Testis (tissue), 3 donors: ENCODE measurements around the gene SBK2. TPM values are rescaled to one million over a fixed set of nuclear protein-coding genes. Genes with fewer than 3 reads are reported as not detected.
A peak's percentile ranks its signal among the peaks of the same experiment; 100 is the strongest.
"Not testable (repeated sequence)": the region's sequence is repeated elsewhere in the genome, so short reads cannot be mapped to it uniquely, and the experiment has no call there.

Source experiments
- DNase-seq: peaks from one replicate; pipeline ENCODE4 v3.0.0-alpha.2; 2019
- H3K27ac ChIP-seq, 2 donors: fragments of 200-600 bp; sonication (generic); one replicate each; pipeline ENCODE4 v1.5.1; 2019
- H3K27me3 ChIP-seq: fragments of 200-600 bp; sonication (generic); one replicate; pipeline ENCODE4 v1.5.1; 2019
- H3K36me3 ChIP-seq: fragments of 200-600 bp; sonication (generic); one replicate; pipeline ENCODE4 v1.5.1; 2017; ENCODE audit warnings: low read depth; ENCODE audit errors: missing control alignments
- H3K4me1 ChIP-seq: fragments of 200-600 bp; sonication (generic); one replicate; pipeline ENCODE4 v1.5.1; 2019
- H3K4me3 ChIP-seq, 2 donors: fragments of 200-600 bp; sonication (generic); one replicate each; pipeline ENCODE4 v1.5.1; 2017 to 2019
- H3K9me3 ChIP-seq: fragments of 200-600 bp; sonication (generic); one replicate; pipeline ENCODE4 v1.5.1; 2017
- POLR2A ChIP-seq: fragments of 450-650 bp; IDR thresholded peaks from one replicate; pipeline ENCODE4 v1.6.1; 2017; ENCODE audit warnings: antibody characterized with exemption, mild to moderate bottlenecking, moderate library complexity
- WGBS, 2 donors: methylation state at CpG; one replicate each; pipeline ENCODE4 v1.1.5; 2018; 5-methylcytosine and 5-hydroxymethylcytosine counted together
- intact Hi-C: fragments of 100-400 bp; cut with DNase I; formaldehyde crosslinking; loops from one replicate; pipeline ENCODE4 v1.15.1; 2023; ENCODE audit warnings: low total_unique reads
- polyA plus RNA-seq: library from polyadenylated mRNA; stranded (reverse); fragments of 350-450 nt; fragmentation: Illumina TruSeq; extraction: RNeasy Lipid Tissue Mini Kit (QIAGEN cat#74804); gene quantifications from one replicate; pipeline ENCODE4 v1.2.3, GENCODE V29; 2014; ENCODE audit warnings: low read depth, low replicate concordance; ENCODE audit not compliant: insufficient read depth
- total RNA-seq, 2 donors: library from RNA; depleted of rRNA; stranded (reverse); fragments of >200 nt; gene quantifications; one replicate each; pipeline ENCODE4 v1.2.3, GENCODE V29; 2016
- TF ChIP-seq, protein P1 (sequence below), 3 experiments: fragments of 450-650 bp in 2 of 3; fragments of 200-600 bp in 1 of 3; sonication (generic) in 1 of 3; IDR thresholded peaks; one replicate each; pipeline ENCODE4 v1.5.1; 2016 to 2019; ENCODE audit warnings: antibody characterized with exemption in 3 of 3, mild to moderate bottlenecking in 2 of 3, moderate library complexity in 1 of 3

The SBK2 gene
- total and polyA plus RNA-seq, 3 donors from 2014 or later = 0.87 to 1.3 (median 0.99) TPM

DNA sequence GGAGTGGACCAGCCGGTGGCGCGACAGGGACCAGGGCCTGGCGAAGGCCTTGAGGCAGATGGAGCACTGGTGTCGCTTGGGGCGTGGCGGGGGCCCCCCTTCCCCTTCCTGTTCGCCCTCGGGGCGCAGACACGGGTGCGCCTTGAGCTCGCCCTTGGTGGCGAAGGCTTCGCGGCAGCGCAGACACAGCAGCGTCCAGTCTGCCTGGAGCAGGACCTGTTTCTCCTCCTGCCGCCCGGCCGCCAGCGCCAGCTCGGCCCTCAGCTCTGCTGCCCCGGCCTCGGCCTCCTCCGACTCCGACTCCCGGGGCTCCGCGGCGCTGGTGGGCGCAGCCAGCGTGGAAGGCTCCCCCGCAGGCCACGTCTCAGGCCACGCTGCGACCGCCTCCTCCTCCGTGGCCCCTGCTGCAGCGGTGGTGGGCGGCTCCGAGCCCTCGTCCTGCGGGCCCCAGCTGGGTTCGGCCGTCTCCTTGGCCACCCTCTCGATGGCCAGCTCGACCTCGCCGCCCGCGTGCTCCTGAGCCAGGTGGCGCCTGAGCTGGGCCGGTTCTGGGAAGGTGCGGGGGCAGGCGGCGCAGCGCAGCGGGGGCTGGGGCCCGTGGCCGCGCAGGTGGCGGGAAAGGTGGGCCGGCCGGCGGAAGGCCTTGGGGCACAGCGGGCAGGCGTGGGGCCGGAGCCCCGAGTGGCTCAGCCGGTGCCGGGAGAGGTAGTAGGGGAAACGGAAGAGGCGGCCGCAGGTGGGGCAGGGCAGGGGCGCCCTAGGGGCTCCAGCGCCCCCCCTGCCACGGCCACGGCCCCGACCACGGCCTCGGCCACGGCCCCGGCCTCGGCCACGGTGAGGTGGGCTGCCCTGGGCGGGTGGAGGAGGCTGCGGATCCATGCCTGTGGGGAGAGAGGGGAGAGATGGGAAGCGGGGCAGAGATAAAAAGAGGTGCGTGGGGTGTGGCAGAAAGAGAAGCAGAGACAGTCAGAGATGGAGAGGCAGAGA, 42.1 kb upstream of the SBK2 start:
- 63 to 81% methylated on average over 38 to 82 of the region's 90 CpGs for WGBS, 2 donors
- H3K4me1 ChIP-seq = peaks cover 24% of the 10 kb centered on the region
- TF ChIP-seq, protein P1, sequence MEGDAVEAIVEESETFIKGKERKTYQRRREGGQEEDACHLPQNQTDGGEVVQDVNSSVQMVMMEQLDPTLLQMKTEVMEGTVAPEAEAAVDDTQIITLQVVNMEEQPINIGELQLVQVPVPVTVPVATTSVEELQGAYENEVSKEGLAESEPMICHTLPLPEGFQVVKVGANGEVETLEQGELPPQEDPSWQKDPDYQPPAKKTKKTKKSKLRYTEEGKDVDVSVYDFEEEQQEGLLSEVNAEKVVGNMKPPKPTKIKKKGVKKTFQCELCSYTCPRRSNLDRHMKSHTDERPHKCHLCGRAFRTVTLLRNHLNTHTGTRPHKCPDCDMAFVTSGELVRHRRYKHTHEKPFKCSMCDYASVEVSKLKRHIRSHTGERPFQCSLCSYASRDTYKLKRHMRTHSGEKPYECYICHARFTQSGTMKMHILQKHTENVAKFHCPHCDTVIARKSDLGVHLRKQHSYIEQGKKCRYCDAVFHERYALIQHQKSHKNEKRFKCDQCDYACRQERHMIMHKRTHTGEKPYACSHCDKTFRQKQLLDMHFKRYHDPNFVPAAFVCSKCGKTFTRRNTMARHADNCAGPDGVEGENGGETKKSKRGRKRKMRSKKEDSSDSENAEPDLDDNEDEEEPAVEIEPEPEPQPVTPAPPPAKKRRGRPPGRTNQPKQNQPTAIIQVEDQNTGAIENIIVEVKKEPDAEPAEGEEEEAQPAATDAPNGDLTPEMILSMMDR (IDR thresholded peaks at IDR 0.05) = no peak
- no peak for TF ChIP-seq POLR2A
- H3K27ac ChIP-seq = no peak overlapping the region
- intact Hi-C loops = no loop called here
- DNase-seq = no peak
- no peaks in the 10 kb centered on the region for H3K36me3 ChIP-seq
- H3K4me3 ChIP-seq = peak overlapping the region in 1 of 2 donors; percentile 5
- no peaks in the 10 kb centered on the region for H3K27me3 ChIP-seq
- H3K9me3 ChIP-seq = no peaks in the 10 kb centered on the region

DNA sequence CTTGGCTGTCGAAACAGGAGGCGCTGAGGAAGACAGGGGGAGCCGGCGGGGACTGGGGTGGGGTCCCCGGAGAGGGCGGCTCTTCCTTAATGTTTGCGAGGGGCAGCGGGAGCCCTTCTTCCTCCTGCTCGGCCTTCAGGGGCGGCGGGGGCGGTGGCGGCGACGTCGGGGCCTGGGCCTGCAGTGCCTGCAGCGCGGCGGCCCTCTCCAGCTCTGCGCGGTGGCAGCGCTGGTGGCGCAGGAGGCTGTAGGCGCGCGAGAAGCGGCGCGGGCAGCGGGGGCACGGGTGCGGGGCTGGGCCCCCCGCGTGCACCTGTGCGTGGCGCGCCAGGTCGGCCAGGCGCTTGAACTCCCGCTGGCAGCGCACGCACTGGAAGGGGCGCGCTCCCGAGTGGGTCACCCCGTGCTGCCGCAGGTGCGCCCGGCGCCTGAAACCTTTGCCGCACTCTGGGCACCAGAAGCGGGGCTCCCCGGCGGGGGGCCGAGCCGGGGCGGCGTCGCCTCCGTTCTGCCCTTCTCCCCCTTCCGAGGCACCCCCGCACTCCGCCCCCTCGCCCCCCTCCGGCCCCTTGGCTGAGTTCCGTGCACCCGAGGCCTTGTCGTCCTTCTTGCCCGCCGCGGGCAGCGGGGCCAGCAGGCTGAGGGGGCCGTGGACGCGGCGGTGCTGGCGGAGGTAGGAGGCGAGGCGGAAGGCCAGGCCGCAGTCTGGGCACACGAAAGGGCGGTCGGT, 41.3 kb upstream of the SBK2 start:
- Histone ChIP-seq H3K4me1 (peaks cover 24% of the 10 kb centered on the region), H3K27ac (no peak overlapping the region), H3K9me3 (no peaks in the 10 kb centered on the region), H3K27me3 (no peaks in the 10 kb centered on the region), H3K36me3 (no peaks in the 10 kb centered on the region), H3K4me3 (peak overlapping the region in 1 of 2 donors; percentile 5)
- intact Hi-C loops = no loop called here
- TF ChIP-seq POLR2A = no peak
- TF ChIP-seq, protein P1 (IDR thresholded peaks at IDR 0.05) = no peak
- 82 to 87% methylated on average over 22 to 82 of the region's 83 CpGs for WGBS, 2 donors
- DNase-seq = no peak

DNA sequence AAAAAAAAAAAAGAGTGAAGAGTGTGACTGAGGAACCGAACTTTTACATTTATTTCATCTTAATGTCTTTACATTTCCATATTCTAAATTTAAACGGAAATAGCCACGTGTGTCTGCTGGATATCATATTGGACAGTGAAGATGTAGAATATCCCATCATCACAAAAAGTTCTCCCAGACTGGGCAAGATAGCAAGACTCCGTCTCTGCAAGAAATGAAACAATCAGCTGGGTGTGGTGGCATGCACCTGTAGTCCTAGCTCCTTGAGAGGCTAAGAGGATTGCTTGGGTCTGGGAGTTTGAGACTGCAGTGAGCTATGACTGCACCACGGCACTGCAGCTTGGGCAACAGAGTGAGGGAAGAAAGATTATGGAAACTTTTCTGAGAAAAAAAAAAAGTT, 39.8 kb upstream of the SBK2 start:
- Histone ChIP-seq H3K27me3 (no peaks in the 10 kb centered on the region), H3K9me3 (no peaks in the 10 kb centered on the region), H3K36me3 (no peaks in the 10 kb centered on the region), H3K27ac (no peak overlapping the region), H3K4me3 (no peak overlapping the region), H3K4me1 (peaks cover 16% of the 10 kb centered on the region)
- no peak for DNase-seq
- TF ChIP-seq, protein P1 (IDR thresholded peaks at IDR 0.05) = no peak
- TF ChIP-seq POLR2A = no peak
- WGBS, 2 donors = 74 to 78% methylated on average over 5 of the region's 5 CpGs
- intact Hi-C loops = no loop called here

- H3K4me3 ChIP-seq, H3K9me3 ChIP-seq, DNase-seq, H3K36me3 ChIP-seq, intact Hi-C loops, H3K27me3 ChIP-seq, H3K27ac ChIP-seq, H3K4me1 ChIP-seq: not testable (repeated sequence)
- WGBS, 2 donors = 94% methylated on average over 6 of the region's 6 CpGs
These were observed 37.0 kb upstream of the SBK2 start for GRCh38 chr19:55573929-55574328.

DNA sequence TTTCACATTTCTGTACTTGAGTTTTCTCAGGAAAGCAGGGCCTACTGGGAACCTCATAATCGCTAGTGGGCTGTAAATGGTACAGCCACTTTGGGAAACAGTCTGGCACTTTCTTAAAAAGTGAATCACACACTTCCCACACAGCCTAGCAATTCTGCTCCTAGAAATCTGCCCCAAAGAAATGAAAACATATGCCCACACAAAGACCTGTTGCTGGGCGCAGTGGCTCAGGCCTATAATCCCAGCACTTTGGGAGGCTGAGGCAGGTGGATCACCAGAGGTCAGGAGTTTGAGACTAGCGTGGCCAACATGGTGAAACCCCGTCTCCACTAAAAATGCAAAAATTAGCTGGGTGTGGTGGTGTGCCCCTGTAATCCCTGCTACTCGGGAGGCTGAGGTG, 32.5 kb upstream of the SBK2 start:
- H3K27me3 ChIP-seq, H3K4me3 ChIP-seq, intact Hi-C loops, H3K36me3 ChIP-seq, H3K4me1 ChIP-seq, H3K9me3 ChIP-seq, H3K27ac ChIP-seq, DNase-seq: not testable (repeated sequence)
- WGBS, 2 donors = 86 to 95% methylated on average over 4 to 5 of the region's 5 CpGs
